HG03432 (cell line): ENCODE results near the gene ACACB.

Experiments
- ATAC-seq: cut with Tn5 transposase; IDR thresholded peaks from one replicate; pipeline ENCODE4 v1.9.1; 2021; ENCODE audit warnings: mild to moderate bottlenecking, moderate library complexity; ENCODE audit not compliant: unreplicated experiment

The ACACB gene

DNA sequence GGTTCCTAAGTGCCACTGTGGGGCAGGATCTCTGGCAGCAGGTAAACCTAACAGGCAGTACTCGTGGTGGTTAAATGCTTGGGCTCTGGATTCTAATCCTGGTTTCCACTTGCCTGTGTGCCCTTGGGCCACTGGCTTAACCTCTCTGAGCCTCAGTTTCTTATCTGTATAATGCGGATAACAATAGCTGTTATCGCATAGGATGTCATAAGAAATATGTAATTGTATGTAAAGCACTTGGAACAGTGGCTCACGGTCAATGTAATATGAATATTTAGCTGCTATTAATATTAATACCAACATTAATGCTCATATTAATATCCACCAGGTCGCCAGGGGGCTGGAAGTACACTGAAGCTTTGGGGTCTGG lies 175.9 kb downstream of the ACACB start:
- ATAC-seq: no peak

DNA sequence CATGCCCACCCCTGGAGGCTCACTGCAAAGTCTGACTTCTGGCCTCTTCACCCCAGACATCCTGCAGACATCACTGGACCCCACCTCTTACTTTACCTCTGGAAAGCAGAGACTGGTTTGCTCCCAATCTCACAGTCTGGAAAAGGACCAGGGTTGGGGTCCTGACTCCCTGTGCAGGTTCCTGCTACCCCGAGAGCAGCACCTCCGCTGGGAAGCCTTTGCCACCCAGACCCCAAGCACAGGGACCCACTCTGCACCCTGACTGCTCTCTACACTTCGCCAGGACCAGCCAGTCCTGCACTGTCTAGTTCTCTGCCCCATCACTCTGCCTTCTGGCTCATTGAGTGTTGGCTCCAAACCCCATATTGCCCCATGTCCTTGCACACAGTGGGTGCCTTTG lies 176.7 kb downstream of the ACACB start:
- no peak for ATAC-seq

DNA sequence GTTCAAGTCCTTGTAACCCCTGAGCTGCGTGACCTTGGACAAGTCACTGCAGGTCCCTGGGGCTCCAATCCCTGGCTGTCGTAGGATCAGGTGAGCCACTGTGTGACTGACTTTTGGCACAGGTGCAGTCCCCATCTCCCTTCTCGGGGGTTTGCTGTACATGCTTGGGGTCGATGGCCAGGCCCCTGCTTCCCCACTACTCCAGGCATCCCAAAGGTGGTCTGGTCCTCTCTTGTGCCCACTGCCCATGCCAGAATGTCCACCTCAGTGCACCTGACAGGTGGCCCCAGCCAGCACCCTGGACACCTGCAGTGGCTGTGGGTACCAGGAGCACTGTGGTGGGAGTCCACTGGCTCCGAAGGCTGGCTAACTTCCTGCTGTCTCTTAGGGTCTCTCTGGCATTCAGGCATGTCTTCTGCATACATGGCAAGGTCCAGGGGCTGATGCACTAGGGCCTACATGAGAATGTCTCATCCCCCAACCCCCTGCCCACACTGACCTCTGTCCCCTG lies 178.0 kb downstream of the ACACB start:
- ATAC-seq: no peak

DNA sequence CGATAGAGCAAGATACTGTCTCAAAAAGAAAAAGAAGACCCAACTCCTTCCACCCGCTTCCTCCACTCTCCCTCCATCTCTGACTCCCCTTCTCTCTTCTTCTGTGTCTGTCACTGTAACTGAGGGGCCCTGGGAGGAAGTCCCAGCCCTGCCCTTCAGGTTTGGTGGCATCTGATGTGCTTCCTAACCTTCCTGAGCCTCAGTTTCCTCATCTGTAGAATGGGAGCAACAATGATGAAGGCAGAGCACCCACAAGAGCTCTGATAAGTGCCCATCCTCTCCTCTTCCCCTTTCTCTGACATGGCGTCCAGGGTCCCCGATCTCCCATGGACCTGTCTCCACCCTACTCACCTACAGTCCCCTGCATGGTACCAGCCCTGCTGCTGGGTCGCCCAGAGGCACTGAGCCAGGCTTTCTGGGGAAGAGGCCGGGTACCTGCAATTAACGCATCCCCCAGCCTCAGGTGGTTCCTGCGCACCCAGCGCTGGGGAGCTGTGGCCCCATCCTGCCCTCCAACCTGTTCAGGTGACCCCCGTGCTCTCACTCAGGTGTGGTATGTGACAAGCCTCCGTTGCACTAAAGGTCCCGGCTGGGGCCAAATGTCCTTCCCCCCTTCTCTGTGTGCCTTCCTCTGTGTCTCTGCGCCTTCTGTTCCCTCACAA lies 179.5 kb downstream of the ACACB start:
- no peak for ATAC-seq

DNA sequence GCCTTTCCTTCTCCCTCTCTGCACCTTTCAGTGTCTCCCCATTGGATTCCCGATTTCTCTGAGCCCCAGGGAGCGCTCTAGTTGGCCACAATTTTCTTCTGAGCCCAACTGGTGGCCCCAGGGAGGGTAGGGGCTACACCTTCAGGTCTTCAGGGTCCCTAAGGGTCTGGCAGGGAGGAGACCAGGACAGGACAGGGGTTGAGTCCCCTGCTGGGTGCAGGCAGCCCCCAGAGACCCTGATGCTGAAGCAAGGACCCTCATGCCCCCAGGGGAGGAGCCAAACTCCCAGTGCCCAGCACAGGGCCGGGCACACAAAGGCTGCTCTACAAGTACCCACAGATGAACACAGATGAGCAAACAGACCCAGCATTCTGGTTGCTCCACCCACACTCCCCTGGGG lies 180.0 kb downstream of the ACACB start:
- ATAC-seq: no peak

DNA sequence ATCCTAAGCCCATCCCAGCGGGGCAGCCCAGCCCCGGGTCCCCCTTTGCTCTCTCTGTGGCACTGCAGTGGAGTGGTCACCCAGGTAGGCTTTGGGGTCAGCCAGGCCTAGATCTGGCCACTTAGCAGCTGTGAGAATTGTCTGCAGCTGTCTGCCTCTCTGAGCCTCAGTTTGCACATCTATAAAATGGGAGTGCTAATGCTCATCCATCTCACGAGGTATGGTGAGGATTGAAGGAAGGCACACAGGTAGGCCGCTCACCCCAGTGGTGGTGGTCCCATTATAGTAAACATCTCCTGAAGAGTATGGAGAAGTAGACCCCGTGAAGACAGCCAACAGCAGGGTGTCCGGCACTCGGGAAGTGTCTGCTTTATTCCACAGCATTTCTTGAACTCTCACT lies 183.5 kb downstream of the ACACB start:
- no peak for ATAC-seq

DNA sequence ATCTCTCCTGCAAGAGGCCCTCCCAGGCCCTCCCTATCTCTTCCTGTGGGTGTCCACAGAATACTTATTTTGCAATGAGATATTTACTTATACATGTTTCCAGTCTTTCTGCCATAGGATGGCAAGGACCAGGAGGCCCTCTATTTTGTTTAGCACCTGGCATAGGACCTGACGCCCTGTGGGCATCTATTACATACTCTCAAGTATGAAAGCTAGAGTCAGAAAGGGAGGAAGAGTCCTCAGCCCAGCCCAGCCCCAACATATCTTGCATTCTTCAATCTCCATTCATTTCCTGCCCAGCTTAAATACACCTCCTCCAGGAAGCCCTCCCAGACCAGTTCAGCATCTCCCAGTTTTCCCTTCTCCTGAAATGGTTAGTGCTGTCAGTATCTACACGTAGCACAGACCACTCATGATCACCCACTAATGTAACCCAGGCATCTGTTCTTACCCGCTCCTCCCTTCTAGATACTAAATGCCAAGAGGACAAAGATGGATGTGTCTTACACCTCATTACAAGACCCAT lies 185.3 kb downstream of the ACACB start:
- ATAC-seq: no peak

DNA sequence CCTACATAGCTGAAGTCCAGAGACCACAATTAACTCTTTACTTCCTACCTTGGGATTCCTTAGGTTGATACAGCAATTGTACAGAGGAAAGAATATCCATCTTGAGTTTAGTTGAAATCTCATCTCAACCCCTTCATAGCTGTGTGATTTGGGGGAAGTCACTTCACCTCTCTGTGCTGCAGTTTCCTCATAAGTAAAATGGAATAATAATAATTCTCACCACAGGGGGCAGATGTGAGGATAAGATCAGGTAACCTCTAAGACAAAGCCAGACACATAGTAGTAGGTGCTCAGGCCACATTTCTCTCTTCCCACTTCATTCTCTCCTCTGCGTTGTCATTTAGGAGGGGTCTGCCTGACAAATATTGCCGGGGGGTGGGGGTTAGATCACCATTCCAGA lies 186.0 kb downstream of the ACACB start:
- no peak for ATAC-seq

DNA sequence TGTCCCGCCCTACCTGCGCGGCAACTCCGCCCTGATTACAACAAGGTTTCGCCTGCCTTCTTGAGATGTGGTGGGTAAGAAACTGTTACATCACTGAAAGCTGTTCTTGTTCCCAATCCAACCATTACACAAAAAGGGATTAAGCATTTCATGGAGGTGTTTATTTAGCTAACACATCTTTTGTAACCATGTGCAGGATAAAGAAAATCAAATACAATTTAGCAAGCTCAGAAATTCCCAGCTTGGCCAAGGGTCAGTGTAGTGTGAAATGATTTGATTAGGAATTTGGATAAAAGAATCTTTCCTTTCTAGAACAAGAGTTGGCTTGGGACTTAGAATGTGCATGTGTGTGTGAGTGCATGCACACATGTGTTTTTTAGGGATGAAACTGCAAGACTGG lies 186.4 kb downstream of the ACACB start:
- ATAC-seq: no peak

DNA sequence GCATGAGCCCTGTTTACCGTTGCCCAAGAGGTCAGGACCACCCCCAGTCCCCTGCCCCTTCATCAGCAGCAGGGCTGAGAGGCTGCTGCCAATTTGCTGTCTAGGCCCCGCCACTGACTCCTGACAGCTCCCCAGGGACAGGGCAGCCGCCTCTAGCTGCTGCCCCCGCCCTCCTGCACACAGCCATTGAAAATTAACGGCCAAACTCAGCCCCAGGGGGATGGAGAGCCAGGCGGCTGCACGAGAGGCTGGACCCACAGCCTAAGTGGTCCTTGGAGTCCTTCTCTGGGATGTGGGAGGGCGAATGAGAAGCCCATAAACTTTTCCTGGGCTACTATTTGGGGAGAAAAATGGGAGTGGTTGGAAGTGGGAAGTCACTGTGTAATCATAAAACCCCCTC lies 188.1 kb downstream of the ACACB start:
- ATAC-seq: no peak

DNA sequence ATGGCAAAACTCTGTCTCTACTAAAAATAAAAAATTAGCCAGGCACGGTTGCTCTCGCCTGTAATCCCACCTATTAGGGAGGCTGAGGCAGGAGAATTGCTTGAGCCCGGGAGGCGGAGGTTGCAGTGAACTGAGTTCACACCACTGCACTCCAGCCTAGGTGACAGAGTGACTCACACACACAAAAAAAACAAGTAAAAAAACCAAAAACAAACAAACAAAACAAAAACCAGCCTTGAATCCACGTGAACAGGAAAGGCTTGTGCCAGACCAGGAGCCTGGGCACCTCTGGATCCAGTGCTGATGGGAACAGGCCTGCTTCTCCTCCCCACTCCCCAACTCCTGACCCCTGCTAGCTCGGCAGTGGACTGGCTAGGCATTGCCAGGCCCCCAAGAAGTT lies 189.2 kb downstream of the ACACB start:
- no peak for ATAC-seq

DNA sequence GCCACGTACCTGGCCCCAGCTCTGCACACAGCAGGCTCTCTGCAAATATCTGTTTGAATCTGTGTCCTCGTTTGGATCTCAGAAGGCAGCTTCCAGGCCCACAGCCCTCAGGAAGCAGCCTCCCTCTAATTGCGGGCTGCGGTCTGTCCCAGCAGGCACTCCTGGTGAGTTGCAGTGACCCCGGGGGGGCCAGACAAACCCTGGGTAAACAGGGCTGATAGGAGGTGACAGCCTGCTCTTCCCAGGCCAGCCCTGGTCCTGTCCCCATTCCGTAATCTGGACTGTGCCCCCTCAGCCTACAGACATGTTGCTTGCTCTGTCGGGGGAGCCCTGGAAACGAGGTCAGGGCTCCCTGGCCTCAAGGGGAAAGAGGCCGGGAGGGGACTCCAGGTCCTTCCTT lies 190.7 kb downstream of the ACACB start:
- ATAC-seq: no peak

DNA sequence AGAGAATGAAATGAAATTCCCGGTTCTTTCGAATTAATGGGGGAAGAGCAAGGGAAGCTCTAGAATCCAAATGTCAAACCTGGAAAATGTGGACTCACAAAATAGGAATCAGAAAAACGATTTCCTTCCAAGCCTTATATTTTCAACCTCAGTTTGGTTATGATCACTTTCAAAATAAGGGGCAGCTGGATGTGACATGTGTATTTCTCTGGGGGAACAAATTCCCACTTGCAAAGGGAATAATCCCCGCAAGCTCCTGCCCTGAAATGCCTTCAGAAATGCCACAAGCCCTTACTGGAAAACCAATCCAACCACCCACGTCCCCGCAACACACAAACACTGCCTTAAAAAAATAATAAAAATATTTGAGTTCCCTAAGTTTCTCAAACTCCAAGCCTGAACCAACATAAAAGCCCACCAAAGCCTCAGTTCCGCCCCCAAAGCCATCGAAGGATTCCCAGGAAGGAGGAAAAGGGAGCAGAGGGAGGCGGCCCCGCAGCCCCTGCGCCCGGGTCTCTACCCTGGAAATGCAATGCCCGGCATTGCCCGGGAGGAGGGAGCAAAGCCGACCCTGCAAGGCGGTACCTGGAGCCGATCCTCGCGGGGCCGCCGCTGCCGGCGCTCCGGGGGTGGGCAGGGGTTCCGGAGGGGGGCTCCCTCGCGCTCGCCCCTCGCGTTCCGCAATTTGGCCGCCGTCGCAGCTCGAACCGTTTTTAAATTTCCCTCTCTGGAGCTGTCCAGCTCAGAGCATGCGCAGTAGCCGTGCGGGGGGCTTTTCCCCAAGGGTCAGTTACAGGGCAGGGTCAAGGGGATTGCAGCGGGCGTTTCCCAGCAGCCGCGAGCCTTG lies 192.4 kb downstream of the ACACB start, which contains the start of gene FOXN4:
FOXN4 (minus strand) TSS at position 751 of the 847 bp plus-strand sequence. CDS start 963 bp downstream, outside the sequence.
- ATAC-seq: no peak

DNA sequence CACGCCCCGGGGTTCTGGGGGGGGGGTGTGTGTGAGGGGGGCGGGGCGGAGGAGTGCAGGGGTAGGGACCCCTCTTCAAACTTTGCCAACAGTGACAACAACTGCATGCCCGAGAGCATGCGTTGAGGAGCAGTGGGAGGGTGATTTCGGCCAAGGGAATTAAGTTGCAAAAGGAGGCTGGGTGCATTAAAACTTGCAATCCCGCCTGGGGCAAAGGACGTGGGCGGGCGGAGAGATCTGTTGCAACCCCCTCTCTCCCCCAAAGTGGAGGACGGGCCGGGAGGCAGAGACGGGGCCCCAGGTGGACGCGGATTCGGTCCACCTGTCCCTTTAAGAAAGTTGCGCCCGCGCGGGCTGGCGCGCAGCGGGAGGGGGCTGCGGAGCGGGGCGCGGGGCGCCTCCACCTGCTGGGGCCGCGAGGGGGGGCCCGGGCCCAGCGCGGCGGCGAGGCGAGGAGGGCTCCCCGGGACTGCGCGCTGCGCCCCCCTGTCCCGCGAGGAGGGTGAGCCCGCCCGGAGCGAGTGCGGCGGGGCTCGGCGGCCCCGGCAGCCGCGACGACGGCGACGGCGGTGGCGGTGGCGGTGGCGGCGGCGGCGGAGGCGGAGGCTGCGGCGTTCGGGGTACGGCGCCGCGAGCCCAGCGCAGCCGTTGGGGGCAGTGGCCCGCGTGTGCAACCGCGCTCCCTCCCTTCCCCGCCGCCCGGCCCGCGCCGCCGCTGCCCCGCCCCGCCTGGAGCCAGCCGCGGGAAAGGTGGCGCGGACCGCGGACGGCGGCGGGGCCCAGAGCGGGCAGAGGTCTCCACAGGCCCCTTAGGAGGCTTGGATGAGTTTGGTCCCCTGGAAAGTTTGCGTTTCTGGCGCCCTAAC lies 193.2 kb downstream of the ACACB start:
- ATAC-seq: no peak

DNA sequence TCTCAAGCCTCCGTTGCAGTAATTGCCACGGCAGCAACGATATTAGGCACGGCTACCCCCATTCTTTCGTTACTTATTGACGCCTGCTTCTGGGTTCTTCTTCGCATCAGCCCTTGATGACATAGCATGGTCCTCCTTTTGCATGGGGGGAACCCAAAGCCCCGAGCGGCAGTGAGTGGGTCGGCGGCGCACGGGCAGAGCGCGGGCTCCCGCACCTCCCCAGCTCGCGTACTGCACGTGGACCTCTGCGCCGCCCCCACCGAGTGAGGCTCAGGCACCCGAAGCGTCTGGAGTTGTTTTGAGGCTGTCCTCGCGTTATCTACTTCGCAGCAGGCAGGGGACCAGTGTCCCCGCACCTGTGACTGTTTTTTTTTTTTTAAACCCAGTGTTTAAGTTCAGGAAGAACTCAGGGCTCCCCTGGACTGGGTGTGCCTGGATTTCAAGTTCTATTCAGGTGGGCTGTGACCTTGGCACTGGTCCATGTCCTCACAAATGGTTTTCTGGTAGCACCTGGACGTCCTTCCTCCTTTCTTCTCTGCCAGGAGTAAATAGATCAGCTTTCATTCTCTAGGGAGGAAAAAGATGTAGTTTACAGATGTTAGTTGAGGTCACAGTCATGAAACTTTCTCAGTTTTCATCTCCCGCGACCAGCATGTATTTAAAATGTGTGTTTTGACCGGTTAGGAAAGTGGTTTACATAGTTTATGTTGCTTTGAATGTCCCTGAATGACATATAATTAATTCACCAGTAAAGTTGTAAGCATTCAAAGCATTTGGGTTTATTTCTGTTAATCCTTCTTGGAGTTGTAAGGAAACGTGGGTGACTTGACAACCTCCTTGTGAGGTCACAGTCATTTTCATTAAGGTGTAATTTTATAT lies 194.1 kb downstream of the ACACB start:
- ATAC-seq: no peak
